PFSK-1 (cell line): Measurements from ENCODE around the gene GOT2.

Experiments
- FOXP2 ChIP-seq: optimal IDR thresholded peaks from 2 replicates; pipeline ENCODE3; 2011; ENCODE audit warnings: borderline replicate concordance, control low read depth, inconsistent platforms; ENCODE audit not compliant: insufficient read depth; ENCODE audit errors: extremely low read length, extremely low read depth
- POLR2AphosphoS5 ChIP-seq: IDR thresholded peaks from 2 replicates; pipeline ENCODE4 v1.6.1; 2012; ENCODE audit warnings: low read depth, mild to moderate bottlenecking, control low read depth, low read length, moderate library complexity
- REST ChIP-seq, 2 experiments: IDR thresholded peaks; 2 replicates each; pipeline versions ENCODE4 v1.6.1 to v1.8.0; 2011 to 2012; ENCODE audit warnings: low read depth in 2 of 2, low read length in 2 of 2, control low read depth in 1 of 2, inconsistent platforms in 1 of 2, mild to moderate bottlenecking in 1 of 2, moderate library complexity in 1 of 2; ENCODE audit not compliant: insufficient read depth in 1 of 2
- SIN3A ChIP-seq: IDR thresholded peaks from 2 replicates; pipeline ENCODE4 v1.6.1; 2012; ENCODE audit warnings: mild to moderate bottlenecking, low read length, moderate library complexity, borderline replicate concordance; ENCODE audit not compliant: insufficient read depth
- TAF1 ChIP-seq: IDR thresholded peaks from 2 replicates; pipeline ENCODE4 v1.6.1; 2012; ENCODE audit warnings: low read length, control low read depth, borderline replicate concordance; ENCODE audit not compliant: insufficient read depth

The GOT2 gene

GRCh38 chr16:58670946-58671583 lies 63.1 kb downstream of the GOT2 start:
- TF ChIP-seq POLR2AphosphoS5 = no peak
- no peak for TF ChIP-seq TAF1
- no peak for TF ChIP-seq SIN3A
- no peak for TF ChIP-seq REST (IDR thresholded peaks at IDR 0.05; ENCODE audit: insufficient read depth in 1 of 2, low read depth in 2 of 2, low read length in 2 of 2)
- TF ChIP-seq FOXP2 = no peak

DNA sequence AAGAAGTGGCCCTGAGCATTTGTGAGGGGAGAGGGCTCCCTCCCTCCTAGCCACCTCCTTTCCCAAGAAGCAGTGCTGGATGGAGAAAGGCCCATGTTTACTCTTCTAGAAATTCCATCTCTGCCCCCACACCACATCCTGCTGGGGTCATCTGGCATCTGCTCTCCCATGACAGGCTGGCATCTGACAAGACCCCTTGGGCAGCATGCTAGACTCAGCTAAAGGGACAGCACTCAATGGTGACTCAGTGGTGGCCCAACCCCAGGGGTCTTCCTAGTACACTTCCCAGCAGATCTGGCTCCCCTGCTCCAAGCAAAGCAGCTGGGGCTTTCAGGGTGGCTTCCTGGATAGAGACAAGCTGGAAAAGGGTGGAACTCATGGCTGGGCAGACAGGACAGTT lies 63.9 kb downstream of the GOT2 start:
- TF ChIP-seq REST (IDR thresholded peaks at IDR 0.05; ENCODE audit: insufficient read depth in 1 of 2, low read depth in 2 of 2, low read length in 2 of 2) (no peak), TAF1 (no peak), SIN3A (no peak), POLR2AphosphoS5 (no peak), FOXP2 (no peak)

DNA sequence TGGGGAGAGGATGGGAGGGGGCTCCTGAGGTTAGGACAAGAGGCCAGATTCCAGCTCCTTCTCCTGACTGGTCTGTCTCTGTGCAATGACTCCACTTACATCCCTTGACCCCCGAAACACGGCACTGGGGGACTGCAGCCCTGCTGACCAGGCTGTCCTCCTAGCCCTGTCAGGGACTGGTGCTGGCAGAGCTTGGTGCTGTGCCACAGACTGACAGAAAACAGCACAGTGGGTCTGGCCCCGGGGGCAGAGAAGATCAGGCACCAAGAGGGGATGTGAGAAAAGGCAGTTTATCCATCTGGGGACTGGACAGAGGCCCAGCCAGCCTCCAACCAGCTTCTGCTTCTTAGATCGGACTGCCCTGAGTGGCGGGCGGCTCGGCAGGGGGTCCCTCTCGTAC lies 68.9 kb downstream of the GOT2 start:
- no peak for TF ChIP-seq REST (IDR thresholded peaks at IDR 0.05; ENCODE audit: insufficient read depth in 1 of 2, low read depth in 2 of 2, low read length in 2 of 2)
- no peak for TF ChIP-seq SIN3A
- no peak for TF ChIP-seq POLR2AphosphoS5

GRCh38 chr16:58661199-58661830 lies 72.8 kb downstream of the GOT2 start:
- TF ChIP-seq FOXP2 (no peak), REST (IDR thresholded peaks at IDR 0.05; ENCODE audit: insufficient read depth in 1 of 2, low read depth in 2 of 2, low read length in 2 of 2) (no peak), TAF1 (no peak), SIN3A (no peak), POLR2AphosphoS5 (no peak)

DNA sequence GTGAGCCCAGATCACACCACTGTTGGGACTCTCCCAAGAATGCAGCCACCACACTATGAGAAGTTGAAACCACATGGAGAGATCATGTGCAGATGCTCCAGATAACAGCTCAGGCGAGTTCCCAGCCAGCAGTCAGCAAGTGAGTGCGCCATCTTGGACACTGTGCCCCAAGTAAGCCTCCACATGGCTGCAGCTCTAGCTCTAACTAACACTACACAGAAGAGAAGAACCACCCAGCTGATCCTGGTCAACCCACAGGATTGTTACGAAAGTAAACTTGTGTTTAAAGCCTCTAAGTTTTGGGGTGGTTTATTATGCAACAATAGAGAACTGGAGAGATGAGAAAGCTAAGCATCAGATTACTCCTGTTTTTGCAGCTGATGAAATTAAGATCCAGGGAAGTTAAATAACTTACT lies 75.3 kb downstream of the GOT2 start:
- no peak for TF ChIP-seq FOXP2
- TF ChIP-seq POLR2AphosphoS5 = no peak
- no peak for TF ChIP-seq REST (IDR thresholded peaks at IDR 0.05; ENCODE audit: insufficient read depth in 1 of 2, low read depth in 2 of 2, low read length in 2 of 2)
- TF ChIP-seq SIN3A = no peak
- no peak for TF ChIP-seq TAF1
